Mesothelial cell of epicardium (in vitro differentiated cells): ENCODE results near the gene ESPNL. TPM values are rescaled to one million over a fixed set of nuclear protein-coding genes. Genes with fewer than 3 reads are reported as not detected.
"Not testable (repeated sequence)": the region's sequence is repeated elsewhere in the genome, so short reads cannot be mapped to it uniquely, and the experiment has no call there.

ENCODE experiments used
- DNase-seq, 2 experiments: peaks; one replicate each; pipeline ENCODE4 v3.0.0; 2021; ENCODE audit warnings: low spot score in 2 of 2; ENCODE audit not compliant: unreplicated experiment in 2 of 2
- H3K27ac Mint-ChIP-seq: 2 replicates; pipeline ENCODE4 v1.8.0; 2021; ENCODE audit warnings: mixed read lengths
- H3K27me3 Mint-ChIP-seq: 2 replicates; pipeline ENCODE4 v1.8.0; 2021; ENCODE audit warnings: low read depth, mixed read lengths
- H3K36me3 Mint-ChIP-seq: 2 replicates; pipeline ENCODE4 v1.8.0; 2021; ENCODE audit warnings: mixed read lengths
- H3K4me1 Mint-ChIP-seq: 2 replicates; pipeline ENCODE4 v1.8.0; 2021; ENCODE audit warnings: mixed read lengths
- H3K4me3 Mint-ChIP-seq: 2 replicates; pipeline ENCODE4 v1.8.0; 2021; ENCODE audit warnings: mild to moderate bottlenecking, moderate library complexity, mixed read lengths
- H3K9me3 Mint-ChIP-seq: 2 replicates; pipeline ENCODE4 v1.8.0; 2021; ENCODE audit warnings: mixed read lengths
- total RNA-seq: library from RNA; stranded (reverse); gene quantifications from 3 replicates; pipeline ENCODE4 v1.2.1, GENCODE V29; 2021
- TF ChIP-seq, protein P1 (sequence below): fragments of 200-600 bp; sonication (generic); IDR thresholded peaks from one replicate; pipeline ENCODE4 v1.5.0; 2021; ENCODE audit warnings: antibody characterized with exemption; ENCODE audit not compliant: unreplicated experiment

ESPNL gene
- total RNA-seq, 1 donor from 2014 or later = 0.38 TPM

DNA sequence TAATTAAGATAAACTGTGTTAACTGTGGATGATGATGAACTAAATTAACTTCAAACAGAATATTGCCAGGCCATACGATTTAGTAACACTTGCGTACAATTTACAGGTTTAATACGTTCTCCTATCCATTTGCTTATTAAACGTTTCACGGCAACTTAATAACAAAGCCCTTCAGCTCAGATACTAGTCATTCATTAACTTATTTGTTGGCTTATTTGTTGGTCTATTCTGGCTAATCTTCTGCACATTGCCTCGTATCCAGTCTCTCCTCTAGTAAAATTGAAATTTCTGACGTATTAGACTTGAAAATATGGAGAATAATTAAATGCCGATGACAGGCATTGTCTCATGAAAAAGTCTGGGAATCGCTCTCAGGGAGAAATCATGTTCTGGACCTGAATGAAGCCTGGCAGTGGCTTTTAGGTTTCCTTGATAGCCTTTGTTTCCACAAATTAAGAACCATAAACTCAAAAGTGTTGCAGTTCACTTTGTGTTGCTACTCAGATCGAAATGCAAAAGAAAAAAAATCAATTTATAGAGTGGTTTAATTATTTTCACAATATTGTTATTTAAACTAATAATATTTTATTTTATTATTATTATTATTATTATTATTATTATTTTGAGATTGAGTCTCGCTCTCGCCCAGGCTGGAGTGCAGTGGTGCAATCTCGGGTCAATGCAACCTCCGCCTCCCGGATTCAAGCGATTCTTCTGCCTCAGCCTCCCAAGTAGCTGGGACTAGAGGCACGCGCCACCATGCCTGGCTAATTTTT is 34.9 kb upstream of the ESPNL start:
- TF ChIP-seq, protein P1, sequence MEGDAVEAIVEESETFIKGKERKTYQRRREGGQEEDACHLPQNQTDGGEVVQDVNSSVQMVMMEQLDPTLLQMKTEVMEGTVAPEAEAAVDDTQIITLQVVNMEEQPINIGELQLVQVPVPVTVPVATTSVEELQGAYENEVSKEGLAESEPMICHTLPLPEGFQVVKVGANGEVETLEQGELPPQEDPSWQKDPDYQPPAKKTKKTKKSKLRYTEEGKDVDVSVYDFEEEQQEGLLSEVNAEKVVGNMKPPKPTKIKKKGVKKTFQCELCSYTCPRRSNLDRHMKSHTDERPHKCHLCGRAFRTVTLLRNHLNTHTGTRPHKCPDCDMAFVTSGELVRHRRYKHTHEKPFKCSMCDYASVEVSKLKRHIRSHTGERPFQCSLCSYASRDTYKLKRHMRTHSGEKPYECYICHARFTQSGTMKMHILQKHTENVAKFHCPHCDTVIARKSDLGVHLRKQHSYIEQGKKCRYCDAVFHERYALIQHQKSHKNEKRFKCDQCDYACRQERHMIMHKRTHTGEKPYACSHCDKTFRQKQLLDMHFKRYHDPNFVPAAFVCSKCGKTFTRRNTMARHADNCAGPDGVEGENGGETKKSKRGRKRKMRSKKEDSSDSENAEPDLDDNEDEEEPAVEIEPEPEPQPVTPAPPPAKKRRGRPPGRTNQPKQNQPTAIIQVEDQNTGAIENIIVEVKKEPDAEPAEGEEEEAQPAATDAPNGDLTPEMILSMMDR = no peak
- Mint-ChIP-seq H3K27me3 (no peaks in the 10 kb centered on the region), H3K9me3 (no peaks in the 10 kb centered on the region), H3K36me3 (peaks cover 27% of the 10 kb centered on the region), H3K27ac (no peak overlapping the region), H3K4me1 (peaks cover 9% of the 10 kb centered on the region), H3K4me3 (no peak overlapping the region)
- DNase-seq = no peak

DNA sequence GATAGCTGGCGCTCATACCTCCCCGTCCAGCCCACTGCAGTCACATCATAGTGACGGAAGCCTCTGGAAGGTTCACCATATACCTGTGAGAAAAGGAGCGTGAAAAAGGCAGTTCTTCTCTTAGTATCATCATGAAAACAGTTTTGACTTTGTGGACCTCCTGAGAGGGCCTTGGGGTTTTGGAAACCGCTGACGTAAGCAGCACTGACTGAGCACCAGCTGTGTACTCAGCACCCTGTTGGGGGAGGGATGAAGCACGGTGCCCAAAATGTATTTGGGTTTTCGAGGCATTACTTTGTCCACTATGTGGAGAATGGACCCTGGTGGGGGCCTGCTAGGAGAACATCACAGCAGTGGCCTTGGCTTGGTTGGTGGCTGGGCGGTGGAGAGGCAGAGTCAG is 33.9 kb upstream of the ESPNL start:
- no peak for DNase-seq
- Mint-ChIP-seq H3K27me3 (no peaks in the 10 kb centered on the region), H3K36me3 (peaks cover 27% of the 10 kb centered on the region), H3K4me1 (peaks cover 8% of the 10 kb centered on the region), H3K9me3 (no peaks in the 10 kb centered on the region), H3K4me3 (no peak overlapping the region), H3K27ac (no peak overlapping the region)
- TF ChIP-seq, protein P1 = no peak

DNA sequence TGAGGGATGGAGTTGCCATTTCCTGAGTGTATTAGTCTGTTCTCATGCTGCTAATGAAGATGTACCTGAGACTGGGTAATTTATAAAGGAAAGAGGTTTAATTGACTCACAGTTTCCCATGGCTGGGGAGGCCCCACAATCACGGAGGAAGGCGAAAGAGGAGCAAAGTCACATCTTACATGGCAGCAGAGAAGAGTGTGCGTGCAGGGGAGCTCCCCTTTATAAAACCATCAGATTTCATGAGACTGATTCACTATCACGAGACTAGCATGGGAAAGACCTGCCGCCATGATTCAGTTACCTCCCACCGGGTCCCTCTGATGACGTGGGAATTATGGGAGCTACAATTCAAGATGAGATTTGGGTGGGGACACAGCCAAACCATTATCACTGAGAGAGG is 33.4 kb upstream of the ESPNL start:
- not testable (repeated sequence) for H3K27ac Mint-ChIP-seq, H3K4me3 Mint-ChIP-seq, H3K4me1 Mint-ChIP-seq, H3K9me3 Mint-ChIP-seq, H3K27me3 Mint-ChIP-seq, DNase-seq
- H3K36me3 Mint-ChIP-seq = peaks cover 29% of the 10 kb centered on the region

DNA sequence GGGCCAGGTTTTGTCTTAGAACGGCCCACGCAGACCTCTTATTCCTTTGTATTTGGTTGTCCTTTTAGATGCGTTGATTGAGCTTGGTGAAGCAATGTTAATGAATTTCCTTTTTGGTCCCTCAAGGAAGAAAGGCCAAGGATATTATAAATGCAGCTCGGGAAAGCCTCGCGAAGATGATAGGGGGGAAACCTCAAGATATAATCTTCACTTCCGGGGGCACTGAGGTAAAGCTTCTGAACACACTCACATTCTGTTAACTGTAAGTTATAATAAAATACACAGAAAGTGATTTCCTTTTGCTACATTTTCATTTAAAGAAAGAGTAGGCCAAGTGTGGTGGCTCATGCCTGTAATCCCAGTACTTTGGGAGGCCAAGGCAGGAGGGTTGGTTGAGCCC is 32.2 kb upstream of the ESPNL start:
- TF ChIP-seq, protein P1 = no peak
- Mint-ChIP-seq H3K4me1 (no peaks in the 10 kb centered on the region), H3K9me3 (peaks cover 10% of the 10 kb centered on the region), H3K27ac (no peak overlapping the region), H3K4me3 (no peak overlapping the region), H3K36me3 (peaks cover 41% of the 10 kb centered on the region), H3K27me3 (no peaks in the 10 kb centered on the region)
- DNase-seq = no peak

DNA sequence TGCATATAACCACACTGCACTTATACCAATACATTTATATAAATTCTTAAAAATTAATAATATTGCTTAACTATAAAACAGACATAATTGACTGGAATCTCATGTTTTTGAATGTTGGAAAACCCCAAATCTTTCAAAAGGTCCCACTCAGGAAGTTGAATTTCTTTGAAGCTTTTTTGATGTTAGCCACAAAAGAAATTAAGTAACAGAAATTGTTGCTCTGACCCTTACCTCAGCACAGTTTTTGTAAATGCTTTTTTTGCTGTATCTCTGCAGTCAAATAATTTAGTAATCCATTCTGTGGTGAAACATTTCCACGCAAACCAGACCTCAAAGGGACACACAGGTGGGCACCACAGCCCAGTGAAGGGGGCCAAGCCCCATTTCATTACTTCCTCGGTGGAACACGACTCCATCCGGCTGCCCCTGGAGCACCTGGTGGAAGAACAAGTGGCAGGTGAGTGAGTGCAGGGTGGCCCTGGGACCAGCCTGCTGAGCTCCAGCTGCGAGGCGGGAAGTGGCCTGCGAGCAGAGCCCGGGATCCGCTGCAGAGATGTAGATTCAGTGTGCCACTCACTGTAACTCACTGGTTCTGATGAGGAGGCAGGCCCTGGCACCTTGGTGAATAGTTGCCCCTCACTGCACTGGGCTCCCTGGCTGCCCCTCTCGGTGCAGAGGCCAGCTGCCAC is 31.0 kb upstream of the ESPNL start:
- no peak for DNase-seq
- Mint-ChIP-seq H3K9me3 (peaks cover 13% of the 10 kb centered on the region), H3K36me3 (peaks cover 49% of the 10 kb centered on the region), H3K27ac (no peak overlapping the region), H3K4me3 (no peak overlapping the region), H3K4me1 (no peaks in the 10 kb centered on the region), H3K27me3 (no peaks in the 10 kb centered on the region)
- TF ChIP-seq, protein P1 = no peak

DNA sequence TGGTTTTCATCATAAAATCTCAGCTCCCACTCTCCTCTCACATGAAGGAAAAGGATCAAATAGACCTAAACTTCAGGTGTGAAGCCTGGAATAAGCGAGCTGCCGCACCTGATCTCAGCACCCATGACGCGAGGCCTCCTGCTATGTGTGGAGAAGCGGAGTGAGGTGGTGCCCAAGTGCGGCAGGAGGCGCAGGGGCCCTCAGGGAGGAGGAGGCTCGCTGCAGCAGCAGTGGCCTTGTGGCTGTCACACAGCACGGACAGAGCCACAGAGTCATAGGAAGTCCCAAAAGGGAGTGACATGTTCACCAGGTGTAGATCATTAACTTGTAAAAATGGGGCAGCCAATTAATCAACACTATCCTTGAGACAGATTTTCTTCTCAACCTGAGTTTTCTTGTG is 30.3 kb upstream of the ESPNL start:
- TF ChIP-seq, protein P1 = no peak
- Mint-ChIP-seq H3K9me3 (peaks cover 13% of the 10 kb centered on the region), H3K27ac (no peak overlapping the region)

More for the DNA sequence above, 30.3 kb upstream of the ESPNL start:
- Mint-ChIP-seq H3K4me3 (no peak overlapping the region), H3K4me1 (no peaks in the 10 kb centered on the region), H3K27me3 (no peaks in the 10 kb centered on the region), H3K36me3 (peaks cover 51% of the 10 kb centered on the region)
- no peak for DNase-seq
